OCI-LY3 (cell line): ENCODE results near the gene TBC1D23.
"Not testable (repeated sequence)": the region's sequence is repeated elsewhere in the genome, so short reads cannot be mapped to it uniquely, and the experiment has no call there.

Experiments used
- CTCF ChIP-seq: fragments of 200-600, 300-600 bp; sonication (generic); IDR thresholded peaks from 2 replicates; pipeline ENCODE4 v1.5.1; 2014; ENCODE audit warnings: antibody characterized with exemption, low read length, low read depth
- EZH2phosphoT487 ChIP-seq: fragments of 200-600 bp; shearing (Covaris generic); IDR thresholded peaks from 2 replicates; pipeline ENCODE4 v1.6.1; 2018; ENCODE audit warnings: antibody characterized with exemption, mixed run types, low read depth

GRCh38 chr3:100336229-100336628, 75.4 kb downstream of the TBC1D23 start:
- not testable (repeated sequence) for TF ChIP-seq CTCF, EZH2phosphoT487
